Right lobe of liver (tissue), 4 donors: Measurements from ENCODE around the gene TNIP1.

ENCODE experiments used
- CTCF ChIP-seq, 4 donors: fragments of 200-600 bp in 3 of 4; fragments of 450-650 bp in 1 of 4; IDR thresholded peaks; one replicate each; pipeline versions ENCODE4 v1.5.1 to v1.8.0; 2016 to 2022; ENCODE audit warnings: antibody characterized with exemption in 4 of 4, mild to moderate bottlenecking in 2 of 4
- POLR2A ChIP-seq: fragments of 450-650 bp; IDR thresholded peaks from one replicate; pipeline ENCODE4 v1.6.1; 2017; ENCODE audit warnings: antibody characterized with exemption, mild to moderate bottlenecking
- donor health status: DM: no; HTN: no; CAD: no.
- donor health status: DM: no; HTN: no; CAD: no.
- donor health status: DM: no; HTN: yes; CAD: no.

- TF ChIP-seq POLR2A (no peak), CTCF (IDR thresholded peaks at IDR 0.05) (no peak)
Measured at GRCh38 chr5:151123897-151124751, 43.3 kb upstream of the TNIP1 start.
